ENCODE measurements around the gene SCFD1. TPM values are rescaled to one million over a fixed set of nuclear protein-coding genes. Genes with fewer than 3 reads are reported as not detected.

Gene SCFD1
- total and polyA plus RNA-seq, 10 of the 15 experiments (the other 5 are each of a cell fraction or from before 2014, with no cell fraction given): 61.5 to 98.4 (median 82.5) TPM

- WGBS (ENCODE audit: insufficient coverage, insufficient replicate concordance, low lambda C conversion rate, missing lambda C conversion rate): 92% methylated on average over 2 of the region's 2 CpGs
- TF ChIP-seq POLR2A (IDR thresholded peaks at IDR 0.05; ENCODE audit: low read depth, low read length) (no peak), MEF2A (IDR thresholded peaks at IDR 0.05; ENCODE audit: insufficient read depth, low read depth, low read length) (no peak), SREBF1 (IDR thresholded peaks at IDR 0.05; ENCODE audit: low read length) (no peak), ZBTB33 (IDR thresholded peaks at IDR 0.05) (no peak), ELK1 (IDR thresholded peaks at IDR 0.05; ENCODE audit: low read depth, low read length) (no peak), BCL3 (IDR thresholded peaks at IDR 0.05; ENCODE audit: borderline replicate concordance, insufficient read depth, low read depth, low read length, poor library complexity, severe bottlenecking) (no peak), SKIL (IDR thresholded peaks at IDR 0.05; ENCODE audit: low read depth, poor library complexity, severe bottlenecking) (no peak), RB1 (IDR thresholded peaks at IDR 0.05; ENCODE audit: borderline replicate concordance) (no peak), NR2C2 (IDR thresholded peaks at IDR 0.05; ENCODE audit: borderline replicate concordance, control insufficient read depth, insufficient read length, low read depth) (no peak), PML (IDR thresholded peaks at IDR 0.05; ENCODE audit: low read length) (no peak), ZNF217 (IDR thresholded peaks at IDR 0.05) (no peak), NFYA (IDR thresholded peaks at IDR 0.05; ENCODE audit: borderline replicate concordance, low read depth, low read length) (no peak), ZNF622 (IDR thresholded peaks at IDR 0.05) (no peak), STAT1 (conservative IDR thresholded peaks at IDR 0.05) (no peak), SMARCA5 (IDR thresholded peaks at IDR 0.05) (no peak), BACH1 (IDR thresholded peaks at IDR 0.05; ENCODE audit: borderline replicate concordance) (no peak), RELB (IDR thresholded peaks at IDR 0.05; ENCODE audit: low read depth) (no peak), SREBF2 (IDR thresholded peaks at IDR 0.05; ENCODE audit: low read length) (no peak)
Measured at GRCh38 chr14:30708157-30708556, 86.0 kb downstream of the SCFD1 start.

More at GRCh38 chr14:30708157-30708556, 86.0 kb downstream of the SCFD1 start:
- Histone ChIP-seq H3K27ac (ENCODE audit: control insufficient read depth, insufficient read depth) (no peak overlapping the region), H3K4me3 (no peak overlapping the region), H3K79me2 (ENCODE audit: control insufficient read depth, insufficient read depth, low read length) (no peaks in the 10 kb centered on the region), H3K36me3 (ENCODE audit: control insufficient read depth in 2 of 2, insufficient read depth in 2 of 2, low read length in 1 of 2) (peaks cover 0 to 4% of the 10 kb centered on the region in 2 experiments; a peak in 2 of 4 replicates), H4K20me1 (ENCODE audit: control insufficient read depth, insufficient read depth) (no peaks in the 10 kb centered on the region), H3K4me2 (ENCODE audit: control insufficient read depth, insufficient read depth) (no peak overlapping the region), H3K27me3 (replicated peaks in 1 of 2; ENCODE audit: control insufficient read depth in 2 of 2, insufficient read depth in 2 of 2, low read length in 1 of 2) (no peaks in the 10 kb centered on the region), H2AFZ (ENCODE audit: control insufficient read depth, low read depth, low read length) (no peak overlapping the region), H3K9me3 (replicated peaks; ENCODE audit: control insufficient read depth, insufficient read depth, low read length) (no peaks in the 10 kb centered on the region), H3K9ac (ENCODE audit: control insufficient read depth, insufficient read depth, low read length) (no peak overlapping the region), H3K4me1 (ENCODE audit: control insufficient read depth, insufficient read depth, low read length) (no peaks in the 10 kb centered on the region)
- RAD21 ChIA-PET (ENCODE audit: unreplicated experiment): interaction anchor here (0.6 kb wide), 1 partner anchor 196 kb away, joined by 3 read pairs; no protein-coding TSS in a partner anchor
- SMC1A ChIA-PET (ENCODE audit: uncharacterized antibody, unreplicated experiment): interaction anchor here (0.6 to 2.9 kb wide), 4 partner anchors 11 to 500 kb away, joined by 3 to 10 read pairs (median 5); no protein-coding TSS in a partner anchor
- ATAC-seq: no peak
- no TSS peak for BruUV-seq (replicated peaks)
- POLR2A ChIA-PET: no interaction called here
- DNase-seq (ENCODE audit: low read depth, low spot score): no peak
- intact Hi-C loops (cut with micrococcal nuclease; ENCODE audit: unreplicated experiment) (no loop called here), in situ Hi-C loops (cut with MboI) (no loop called here)
- CTCF ChIA-PET: interaction anchor here (0.7 kb wide), 1 partner anchor 13 kb away, joined by 3 read pairs; no protein-coding TSS in a partner anchor
- FAIRE-seq: no peak
